ENCODE results near the gene TMX2. TPM values are rescaled to one million over a fixed set of nuclear protein-coding genes. Genes with fewer than 3 reads are reported as not detected.
"Not testable (repeated sequence)": the region's sequence is repeated elsewhere in the genome, so short reads cannot be mapped to it uniquely, and the experiment has no call there.

Gene TMX2
- polyA plus RNA-seq, 1 donor (not counting 4 experiments of a cell fraction or from before 2014, with no cell fraction given), result 92.8 TPM

DNA sequence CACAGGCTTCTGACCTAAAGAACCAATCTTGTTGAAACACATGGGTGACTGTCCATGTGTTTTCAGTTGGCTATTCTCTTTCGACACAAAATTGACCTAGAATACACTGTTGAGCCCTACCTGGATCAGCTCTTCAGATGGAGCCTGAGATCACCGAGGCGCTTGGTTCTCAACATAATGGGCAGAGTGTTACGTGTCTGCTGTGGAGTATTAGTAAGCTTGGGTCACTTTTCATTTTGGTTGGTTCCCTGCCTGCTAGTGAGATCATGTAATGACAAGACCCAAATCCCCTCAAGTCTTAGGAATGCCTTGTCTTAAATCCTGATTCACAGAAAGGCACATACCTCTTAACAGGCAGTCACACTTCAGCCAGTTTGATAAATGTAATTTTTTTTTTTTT is 9.1 kb upstream of the TMX2 start:
- Histone ChIP-seq H4K20me1 (ENCODE audit: control insufficient read depth, extremely low read depth, insufficient read depth, low read length) (no peaks in the 10 kb centered on the region), H3K4me2 (ENCODE audit: control insufficient read depth, extremely low read depth, insufficient read depth, low read depth, low read length) (no peak overlapping the region), H3K36me3 (ENCODE audit: control insufficient read depth in 2 of 2, extremely low read depth in 1 of 2, insufficient read depth in 2 of 2, low read length in 2 of 2) (peaks cover 26 to 39% of the 10 kb centered on the region in 2 experiments), H3K4me1 (ENCODE audit: control insufficient read depth, extremely low read depth, insufficient read depth, low read length) (no peaks in the 10 kb centered on the region), H3K9ac (ENCODE audit: control insufficient read depth, extremely low read depth, insufficient read depth, low read length) (no peak overlapping the region), H3K9me3 (ENCODE audit: control insufficient read depth, low read depth, low read length) (no peaks in the 10 kb centered on the region), H3K9me1 (ENCODE audit: control insufficient read depth, extremely low read depth, insufficient read depth, low read length) (no peaks in the 10 kb centered on the region), H2AFZ (ENCODE audit: control insufficient read depth, low read length) (no peak overlapping the region), H3K79me2 (ENCODE audit: control insufficient read depth, insufficient read depth, low read length) (peaks cover 3% of the 10 kb centered on the region), H3K4me3 (ENCODE audit: control insufficient read depth in 2 of 3, extremely low read depth in 1 of 3, insufficient read depth in 2 of 3, low read depth in 1 of 3, low read length in 3 of 3) (no peak overlapping the region), H3K27ac (ENCODE audit: control insufficient read depth, insufficient read depth, low read length) (no peak overlapping the region), H3K27me3 (ENCODE audit: control insufficient read depth, extremely low read depth, insufficient read depth, low read length) (no peaks in the 10 kb centered on the region)
- no peak for FAIRE-seq
- TF ChIP-seq, protein P1, sequence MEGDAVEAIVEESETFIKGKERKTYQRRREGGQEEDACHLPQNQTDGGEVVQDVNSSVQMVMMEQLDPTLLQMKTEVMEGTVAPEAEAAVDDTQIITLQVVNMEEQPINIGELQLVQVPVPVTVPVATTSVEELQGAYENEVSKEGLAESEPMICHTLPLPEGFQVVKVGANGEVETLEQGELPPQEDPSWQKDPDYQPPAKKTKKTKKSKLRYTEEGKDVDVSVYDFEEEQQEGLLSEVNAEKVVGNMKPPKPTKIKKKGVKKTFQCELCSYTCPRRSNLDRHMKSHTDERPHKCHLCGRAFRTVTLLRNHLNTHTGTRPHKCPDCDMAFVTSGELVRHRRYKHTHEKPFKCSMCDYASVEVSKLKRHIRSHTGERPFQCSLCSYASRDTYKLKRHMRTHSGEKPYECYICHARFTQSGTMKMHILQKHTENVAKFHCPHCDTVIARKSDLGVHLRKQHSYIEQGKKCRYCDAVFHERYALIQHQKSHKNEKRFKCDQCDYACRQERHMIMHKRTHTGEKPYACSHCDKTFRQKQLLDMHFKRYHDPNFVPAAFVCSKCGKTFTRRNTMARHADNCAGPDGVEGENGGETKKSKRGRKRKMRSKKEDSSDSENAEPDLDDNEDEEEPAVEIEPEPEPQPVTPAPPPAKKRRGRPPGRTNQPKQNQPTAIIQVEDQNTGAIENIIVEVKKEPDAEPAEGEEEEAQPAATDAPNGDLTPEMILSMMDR (optimal IDR thresholded peaks at IDR 0.05 in 1 of 3, IDR thresholded peaks at IDR 0.05 in 1 of 3, conservative IDR thresholded peaks at IDR 0.05 in 1 of 3; ENCODE audit: extremely low read depth in 1 of 3, insufficient read depth in 2 of 3, low read length in 3 of 3), result no peak
- TF ChIP-seq EZH2 (IDR thresholded peaks at IDR 0.05; ENCODE audit: low read length), result no peak
- dilution Hi-C loops (cut with MboI; ENCODE audit: extremely low pct_ligation_motif_present, low sequenced_read_pairs), result no loop called here
- no peak for DNase-seq (ENCODE audit: low read depth, low spot score)

GRCh38 chr11:57704932-57705331 is 7.5 kb upstream of the TMX2 start:
- dilution Hi-C loops (cut with MboI; ENCODE audit: extremely low pct_ligation_motif_present, low sequenced_read_pairs), result no loop called here
- H2AFZ ChIP-seq (ENCODE audit: control insufficient read depth, low read length), result no peak overlapping the region
- H3K9me3 ChIP-seq (ENCODE audit: control insufficient read depth, low read depth, low read length), result no peaks in the 10 kb centered on the region
- no peak overlapping the region for H3K27ac ChIP-seq (ENCODE audit: control insufficient read depth, insufficient read depth, low read length)
- H4K20me1 ChIP-seq (ENCODE audit: control insufficient read depth, extremely low read depth, insufficient read depth, low read length), result no peaks in the 10 kb centered on the region
- FAIRE-seq, result no peak
- no peak overlapping the region for H3K9ac ChIP-seq (ENCODE audit: control insufficient read depth, extremely low read depth, insufficient read depth, low read length)
- no peaks in the 10 kb centered on the region for H3K9me1 ChIP-seq (ENCODE audit: control insufficient read depth, extremely low read depth, insufficient read depth, low read length)
- no peak overlapping the region for H3K4me3 ChIP-seq (ENCODE audit: control insufficient read depth in 2 of 3, extremely low read depth in 1 of 3, insufficient read depth in 2 of 3, low read depth in 1 of 3, low read length in 3 of 3)
- DNase-seq (ENCODE audit: low read depth, low spot score), result no peak
- TF ChIP-seq EZH2 (IDR thresholded peaks at IDR 0.05; ENCODE audit: low read length), result no peak
- TF ChIP-seq, protein P1 (optimal IDR thresholded peaks at IDR 0.05 in 1 of 3, IDR thresholded peaks at IDR 0.05 in 1 of 3, conservative IDR thresholded peaks at IDR 0.05 in 1 of 3; ENCODE audit: extremely low read depth in 1 of 3, insufficient read depth in 2 of 3, low read length in 3 of 3), result no peak
- no peaks in the 10 kb centered on the region for H3K4me1 ChIP-seq (ENCODE audit: control insufficient read depth, extremely low read depth, insufficient read depth, low read length)
- H3K79me2 ChIP-seq (ENCODE audit: control insufficient read depth, insufficient read depth, low read length), result peaks cover 11% of the 10 kb centered on the region
- H3K27me3 ChIP-seq (ENCODE audit: control insufficient read depth, extremely low read depth, insufficient read depth, low read length), result no peaks in the 10 kb centered on the region
- H3K36me3 ChIP-seq (ENCODE audit: control insufficient read depth in 2 of 2, extremely low read depth in 1 of 2, insufficient read depth in 2 of 2, low read length in 2 of 2), result peaks cover 11 to 25% of the 10 kb centered on the region in 2 experiments
- no peak overlapping the region for H3K4me2 ChIP-seq (ENCODE audit: control insufficient read depth, extremely low read depth, insufficient read depth, low read depth, low read length)

DNA sequence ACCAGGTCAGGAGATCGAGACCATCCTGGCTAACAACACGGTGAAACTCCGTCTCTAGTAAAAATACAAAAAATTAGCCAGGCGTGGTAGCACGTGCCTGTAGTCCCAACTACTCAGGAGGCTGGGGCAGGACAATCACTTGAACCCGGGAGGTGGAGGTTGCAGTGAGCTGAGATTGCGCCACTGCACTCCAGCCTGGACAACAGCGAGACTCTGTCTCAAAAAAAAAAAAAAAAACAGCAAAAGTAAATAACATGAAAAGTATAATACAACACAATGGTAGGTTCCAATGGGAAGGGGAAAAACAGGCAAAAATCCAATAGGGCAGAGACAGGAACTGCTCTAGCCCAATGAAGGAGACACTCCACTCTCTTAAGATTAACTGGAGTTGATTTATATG is 7.0 kb upstream of the TMX2 start:
- H3K4me2 ChIP-seq (ENCODE audit: control insufficient read depth, extremely low read depth, insufficient read depth, low read depth, low read length); H3K4me1 ChIP-seq (ENCODE audit: control insufficient read depth, extremely low read depth, insufficient read depth, low read length); H3K9me3 ChIP-seq (ENCODE audit: control insufficient read depth, low read depth, low read length); H3K9me1 ChIP-seq (ENCODE audit: control insufficient read depth, extremely low read depth, insufficient read depth, low read length); dilution Hi-C loops (cut with MboI; ENCODE audit: extremely low pct_ligation_motif_present, low sequenced_read_pairs); H3K4me3 ChIP-seq (ENCODE audit: control insufficient read depth in 2 of 3, extremely low read depth in 1 of 3, insufficient read depth in 2 of 3, low read depth in 1 of 3, low read length in 3 of 3); H3K27me3 ChIP-seq (ENCODE audit: control insufficient read depth, extremely low read depth, insufficient read depth, low read length); H3K9ac ChIP-seq (ENCODE audit: control insufficient read depth, extremely low read depth, insufficient read depth, low read length); H3K27ac ChIP-seq (ENCODE audit: control insufficient read depth, insufficient read depth, low read length); H2AFZ ChIP-seq (ENCODE audit: control insufficient read depth, low read length); H4K20me1 ChIP-seq (ENCODE audit: control insufficient read depth, extremely low read depth, insufficient read depth, low read length); DNase-seq (ENCODE audit: low read depth, low spot score); FAIRE-seq: not testable (repeated sequence)
- peaks cover 16% of the 10 kb centered on the region for H3K79me2 ChIP-seq (ENCODE audit: control insufficient read depth, insufficient read depth, low read length)
- peaks cover 10 to 22% of the 10 kb centered on the region in 2 experiments for H3K36me3 ChIP-seq (ENCODE audit: control insufficient read depth in 2 of 2, extremely low read depth in 1 of 2, insufficient read depth in 2 of 2, low read length in 2 of 2)

All from keratinocyte (primary cell).